GM12865 (cell line): ENCODE measurements around the gene TMEM134.
A peak's percentile ranks its signal among the peaks of the same experiment; 100 is the strongest.

Experiments used
- DNase-seq: peaks from one replicate; pipeline ENCODE4 v3.0.0; 2010; ENCODE audit warnings: low read depth
- H3K4me3 ChIP-seq: 2 replicates; pipeline ENCODE4 v1.5.1; 2011; ENCODE audit warnings: mild to moderate bottlenecking, low read depth, low read length, control low read depth
- TF ChIP-seq, protein P1 (sequence below): IDR thresholded peaks from 2 replicates; pipeline ENCODE4 v1.5.1; 2011; ENCODE audit warnings: low read length, control low read depth, low read depth, inconsistent platforms; ENCODE audit not compliant: insufficient read depth; ENCODE audit errors: missing control alignments

Gene TMEM134

DNA sequence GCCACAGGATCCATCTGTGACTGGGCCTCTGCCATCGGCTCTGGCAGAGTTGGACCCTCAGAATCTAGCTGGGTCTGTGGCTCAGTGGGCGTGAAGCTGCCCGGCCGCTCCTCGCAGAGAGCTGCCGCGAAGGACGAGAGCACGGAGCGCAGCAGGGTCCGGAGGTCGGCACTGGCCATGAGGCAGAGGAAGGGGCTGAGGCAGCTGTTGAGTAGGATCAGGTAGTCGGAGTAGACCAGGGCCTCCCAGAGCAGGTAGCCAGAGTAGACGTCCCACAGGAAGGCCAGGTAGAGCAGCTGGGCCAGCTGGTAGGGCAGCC is 17.4 kb downstream of the TMEM134 start:
- TF ChIP-seq, protein P1, sequence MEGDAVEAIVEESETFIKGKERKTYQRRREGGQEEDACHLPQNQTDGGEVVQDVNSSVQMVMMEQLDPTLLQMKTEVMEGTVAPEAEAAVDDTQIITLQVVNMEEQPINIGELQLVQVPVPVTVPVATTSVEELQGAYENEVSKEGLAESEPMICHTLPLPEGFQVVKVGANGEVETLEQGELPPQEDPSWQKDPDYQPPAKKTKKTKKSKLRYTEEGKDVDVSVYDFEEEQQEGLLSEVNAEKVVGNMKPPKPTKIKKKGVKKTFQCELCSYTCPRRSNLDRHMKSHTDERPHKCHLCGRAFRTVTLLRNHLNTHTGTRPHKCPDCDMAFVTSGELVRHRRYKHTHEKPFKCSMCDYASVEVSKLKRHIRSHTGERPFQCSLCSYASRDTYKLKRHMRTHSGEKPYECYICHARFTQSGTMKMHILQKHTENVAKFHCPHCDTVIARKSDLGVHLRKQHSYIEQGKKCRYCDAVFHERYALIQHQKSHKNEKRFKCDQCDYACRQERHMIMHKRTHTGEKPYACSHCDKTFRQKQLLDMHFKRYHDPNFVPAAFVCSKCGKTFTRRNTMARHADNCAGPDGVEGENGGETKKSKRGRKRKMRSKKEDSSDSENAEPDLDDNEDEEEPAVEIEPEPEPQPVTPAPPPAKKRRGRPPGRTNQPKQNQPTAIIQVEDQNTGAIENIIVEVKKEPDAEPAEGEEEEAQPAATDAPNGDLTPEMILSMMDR, result no peak
- DNase-seq, result no peak

DNA sequence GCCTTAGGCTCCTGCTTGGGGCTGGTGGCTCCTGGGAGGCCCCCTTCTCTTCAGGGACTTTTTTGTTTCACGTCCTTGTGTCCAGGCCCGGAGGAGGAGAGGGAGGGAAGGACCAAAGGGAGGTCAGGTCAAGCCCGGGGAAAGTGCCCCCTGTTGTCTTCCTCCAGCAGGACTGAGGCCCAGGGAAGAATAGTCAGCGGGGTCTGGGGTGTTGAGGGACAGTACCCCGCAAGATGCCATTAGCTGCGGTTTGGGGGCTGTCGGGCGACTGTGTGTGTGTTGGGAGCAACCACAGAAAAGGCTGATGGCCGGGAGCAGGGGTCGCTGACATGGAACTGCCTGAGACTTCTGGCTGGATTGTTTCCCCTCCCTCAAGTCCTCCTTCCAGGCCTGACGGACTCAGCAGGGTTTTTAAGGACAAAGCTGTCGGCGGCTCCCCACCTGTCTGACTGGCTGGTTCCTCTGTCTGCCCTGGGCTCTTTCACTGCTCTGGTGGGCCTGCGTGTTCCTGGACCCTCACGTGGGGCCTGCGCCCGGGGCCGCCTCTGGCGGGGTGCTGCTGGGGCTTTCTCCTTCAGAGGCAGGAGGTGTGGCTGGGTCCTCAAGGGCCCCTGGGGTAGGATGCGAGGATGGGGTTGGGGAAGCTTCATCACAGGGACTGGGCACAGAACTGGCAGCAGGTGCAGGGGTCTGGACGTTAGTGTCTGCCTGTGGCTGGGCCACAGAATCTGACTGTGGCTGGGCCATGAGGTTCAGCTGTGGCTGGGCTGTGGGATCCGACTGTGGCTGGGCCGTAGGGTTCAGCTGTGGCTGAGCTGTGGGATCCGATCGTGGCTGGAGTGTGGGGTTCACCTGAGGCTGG is 18.0 kb downstream of the TMEM134 start:
- TF ChIP-seq, protein P1, result no peak
- DNase-seq, result no peak
- no peak overlapping the region for H3K4me3 ChIP-seq

More for the DNA sequence above, 17.4 kb downstream of the TMEM134 start:
- no peak overlapping the region for H3K4me3 ChIP-seq

DNA sequence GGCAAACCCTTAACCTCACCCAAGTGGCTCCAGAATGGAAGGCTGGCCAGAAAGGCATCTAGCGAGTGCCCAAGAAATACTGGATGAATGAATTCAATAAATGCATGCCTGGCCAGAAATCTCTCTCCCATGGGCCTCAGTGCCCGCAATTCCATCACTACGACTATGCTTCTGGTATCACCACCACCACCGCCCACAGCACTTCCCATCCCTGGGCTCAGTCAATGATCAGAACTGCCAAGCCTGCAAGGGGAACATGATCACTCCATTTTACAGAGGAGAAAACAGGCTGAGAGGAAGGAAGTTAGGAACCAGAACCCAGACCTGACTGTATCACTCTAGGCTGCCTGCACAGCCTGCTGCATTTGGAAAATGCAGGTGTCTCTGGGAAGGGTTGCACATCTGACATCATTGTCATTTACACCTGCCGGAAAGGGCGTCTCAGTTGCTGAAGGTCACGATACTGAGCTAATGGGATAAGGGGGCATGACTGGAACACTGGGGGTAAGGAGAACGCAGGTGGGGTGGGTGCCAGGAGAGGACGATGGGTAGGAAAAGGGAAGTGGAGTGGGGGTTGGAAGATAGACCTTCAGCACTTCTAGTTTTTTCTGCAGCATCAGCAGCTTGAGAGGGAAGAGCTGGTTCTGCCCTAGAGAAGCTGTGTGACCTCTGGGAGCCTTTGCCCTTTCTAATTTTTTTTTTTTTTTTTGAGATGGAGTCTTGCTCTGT is 19.8 kb downstream of the TMEM134 start:
- DNase-seq, result no peak
- TF ChIP-seq, protein P1, result no peak
- no peak overlapping the region for H3K4me3 ChIP-seq

DNA sequence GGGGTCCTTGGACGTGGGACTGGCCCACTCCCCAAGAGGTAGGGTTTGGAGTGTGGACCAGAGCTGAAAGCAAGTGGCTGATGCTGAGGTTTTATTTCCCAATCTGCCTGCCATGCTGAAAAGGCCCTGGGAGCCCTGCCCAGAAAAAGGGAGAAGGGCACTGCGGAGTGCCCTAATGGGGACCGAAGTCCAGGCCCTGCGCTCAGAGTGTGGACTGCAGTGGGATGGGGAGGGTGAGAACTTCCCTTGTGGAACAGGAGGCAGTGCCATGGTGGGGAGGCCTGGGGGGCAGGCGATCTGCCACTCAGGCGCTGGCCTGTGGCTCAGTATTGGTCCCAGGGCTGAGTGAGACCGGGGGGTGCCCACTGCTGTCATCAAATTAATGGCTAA is 20.8 kb downstream of the TMEM134 start:
- no peak overlapping the region for H3K4me3 ChIP-seq
- TF ChIP-seq, protein P1, result no peak
- no peak for DNase-seq

DNA sequence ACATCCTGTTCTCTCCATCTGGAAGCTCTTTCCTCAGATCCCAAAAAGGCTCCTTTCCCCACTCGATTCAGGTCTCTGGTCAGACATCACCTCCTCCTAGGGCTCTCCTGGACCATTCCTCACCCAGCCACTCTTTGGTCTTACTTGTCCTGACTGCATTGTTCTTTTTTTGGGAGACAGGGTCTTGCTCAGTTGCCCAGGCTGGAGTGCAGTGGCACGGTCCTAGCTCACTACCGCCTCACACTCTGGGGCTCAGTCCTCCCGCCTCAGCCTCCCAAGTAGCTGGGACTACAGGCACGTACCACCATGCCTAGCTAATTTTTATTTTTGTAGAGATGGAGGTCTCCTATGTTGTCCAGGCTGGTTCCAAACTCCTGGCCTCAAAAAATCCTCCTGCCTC is 23.5 kb downstream of the TMEM134 start:
- peak overlapping the region; percentile 48 for H3K4me3 ChIP-seq
- TF ChIP-seq, protein P1, result no peak
- DNase-seq, result no peak

DNA sequence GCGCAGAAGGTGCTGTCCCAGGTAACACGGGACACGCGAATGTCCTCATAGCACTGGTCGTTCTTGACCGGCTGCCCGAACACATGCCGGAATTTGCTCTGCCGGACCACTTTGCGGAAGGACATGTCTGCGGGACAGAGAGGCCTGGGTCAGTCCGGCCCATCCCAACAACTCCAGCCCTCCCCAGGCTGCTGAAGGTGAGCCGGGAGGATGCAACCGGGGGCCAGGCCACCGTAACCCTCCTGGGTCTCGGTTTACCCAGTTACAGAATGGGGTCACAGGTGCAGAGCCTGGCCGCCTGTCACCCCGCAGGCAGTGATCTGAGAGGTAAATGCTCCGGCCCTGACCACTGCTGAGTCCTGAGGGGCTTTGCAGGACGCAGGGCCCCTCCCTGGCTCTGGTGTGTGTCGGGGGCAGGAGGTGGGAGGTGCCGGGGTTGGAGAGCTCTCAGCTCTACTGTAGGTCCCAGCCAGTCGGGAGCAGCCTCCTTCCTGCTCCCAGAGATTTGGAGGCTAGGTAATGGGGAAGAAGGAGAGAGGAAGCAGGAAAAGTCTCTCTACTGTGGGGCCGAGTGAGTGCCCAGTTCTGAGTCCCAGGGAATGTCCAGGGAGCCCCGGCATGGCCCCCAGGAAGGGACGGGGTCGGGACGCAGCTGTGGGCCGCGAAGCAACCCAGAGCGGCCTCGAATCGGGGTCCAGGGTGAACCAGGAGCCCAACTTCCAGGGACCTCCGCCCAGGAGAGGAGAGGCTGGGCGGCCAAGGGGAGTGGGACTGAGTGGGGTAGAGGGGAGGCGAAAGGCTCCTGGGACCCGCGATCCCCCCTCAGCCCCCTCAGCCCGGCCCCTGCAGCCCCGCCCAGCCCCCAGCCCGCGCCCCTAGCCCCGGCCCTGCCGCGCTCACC is 26.3 kb downstream of the TMEM134 start:
- peak overlapping the region; percentile 48 for H3K4me3 ChIP-seq
- no peak for DNase-seq
- TF ChIP-seq, protein P1, result no peak
